PC-3 (cell line): ENCODE data around the gene SIPA1L3. TPM values are rescaled to one million over a fixed set of nuclear protein-coding genes. Genes with fewer than 3 reads are reported as not detected.
A peak's percentile ranks its signal among the peaks of the same experiment; 100 is the strongest.

ENCODE experiments used
- ATAC-seq: fragments of 200-7000 bp; cut with Tn5 transposase; 2 replicates; pipeline ENCODE4 v1.9.1; 2020; ENCODE audit warnings: mild to moderate bottlenecking, moderate library complexity
- BruUV-seq: library from RNA; stranded (reverse); fragments of 400-500 nt; replicated peaks from 2 replicates; lab custom pipeline; 2021; lab: Mats Ljungman, UMichigan
- CTCF ChIA-PET: fragments of 300-600 bp; sonication (Branson Sonifier 250); formaldehyde crosslinking; loops from one replicate; lab custom pipeline; 2022; ENCODE audit warnings: antibody characterized with exemption; lab: Charles Lee
- POLR2A ChIA-PET: fragments of 300-600 bp; sonication (Branson Sonifier 250); formaldehyde crosslinking; loops from one replicate; lab custom pipeline; 2022; ENCODE audit warnings: antibody characterized with exemption; ENCODE audit not compliant: unreplicated experiment; lab: Charles Lee
- DNase-seq: peaks from one replicate; pipeline ENCODE4 v3.0.0-alpha.2; 2015
- H2AFZ ChIP-seq: fragments of 300-600 bp; sonication (generic); 2 replicates; pipeline ENCODE4 v1.6.0; 2016; ENCODE audit warnings: antibody characterized with exemption, low read length
- H3F3A ChIP-seq: fragments of 300-600 bp; sonication (generic); one replicate; pipeline ENCODE4 v1.6.0; 2017; ENCODE audit warnings: antibody characterized with exemption, low read length, control low read depth, mild to moderate bottlenecking; ENCODE audit not compliant: unreplicated experiment
- H3K27ac ChIP-seq: fragments of 300-600 bp; sonication (generic); 2 replicates; pipeline ENCODE4 v1.5.1; 2016; ENCODE audit warnings: mild to moderate bottlenecking, low read length
- H3K27me3 ChIP-seq: fragments of 300-600 bp; sonication (generic); 2 replicates; pipeline ENCODE4 v1.6.1; 2016; ENCODE audit warnings: low read length, mixed read lengths
- H3K36me3 ChIP-seq: fragments of 300-600 bp; sonication (generic); 2 replicates; pipeline ENCODE4 v1.6.1; 2016; ENCODE audit warnings: low read depth, mixed run types, low read length, mixed read lengths
- H3K4me1 ChIP-seq: fragments of 300-600 bp; sonication (generic); 2 replicates; pipeline ENCODE4 v1.5.1; 2016; ENCODE audit warnings: low read length; ENCODE audit not compliant: insufficient read depth
- H3K4me2 ChIP-seq: fragments of 300-600 bp; sonication (generic); 2 replicates; pipeline ENCODE4 v1.6.0; 2016; ENCODE audit warnings: low read length
- H3K4me3 ChIP-seq: fragments of 300-600 bp; sonication (generic); 2 replicates; pipeline ENCODE4 v1.5.1; 2016; ENCODE audit warnings: mild to moderate bottlenecking, low read length, mixed read lengths
- H3K79me2 ChIP-seq: fragments of 300-600 bp; sonication (generic); 2 replicates; pipeline ENCODE4 v1.6.1; 2017; ENCODE audit warnings: low read length, mixed read lengths
- H3K9ac ChIP-seq: fragments of 300-600 bp; sonication (generic); 2 replicates; pipeline ENCODE4 v1.6.0; 2016; ENCODE audit warnings: mild to moderate bottlenecking, low read length
- H3K9me2 ChIP-seq: fragments of 300-600 bp; sonication (generic); replicated peaks from 2 replicates; pipeline ENCODE4 v1.6.1; 2016; ENCODE audit warnings: mixed run types, low read length, mixed read lengths
- H3K9me3 ChIP-seq: fragments of 300-600 bp; sonication (generic); 2 replicates; pipeline ENCODE4 v1.6.1; 2016; ENCODE audit warnings: low read length, mixed read lengths
- H4K20me1 ChIP-seq: fragments of 300-600 bp; sonication (generic); 2 replicates; pipeline ENCODE4 v1.6.1; 2016; ENCODE audit warnings: low read length, mixed read lengths
- EZH2 ChIP-seq: fragments of 300-600 bp; sonication (generic); IDR thresholded peaks from one replicate; pipeline ENCODE4 v1.6.1; 2017; ENCODE audit warnings: antibody characterized with exemption, mild to moderate bottlenecking, low read length; ENCODE audit not compliant: unreplicated experiment
- EZH2phosphoT487 ChIP-seq: fragments of 300-600 bp; sonication (generic); IDR thresholded peaks from 2 replicates; pipeline ENCODE4 v1.6.1; 2018; ENCODE audit warnings: mild to moderate bottlenecking, antibody characterized with exemption, low read length, borderline replicate concordance
- intact Hi-C: fragments of 100-400 bp; cut with micrococcal nuclease; formaldehyde crosslinking; loops from 2 replicates; pipeline ENCODE4 v1.9.0; 2023
- total RNA-seq: library from RNA; depleted of rRNA; stranded (reverse); fragments of >200 nt; gene quantifications from 2 replicates; pipeline ENCODE4 v1.2.3, GENCODE V29; 2014
- TF ChIP-seq, protein P1 (sequence below): fragments of 300-600 bp; sonication (generic); conservative IDR thresholded peaks from 2 replicates; pipeline ENCODE4 v1.5.1; 2017; ENCODE audit warnings: antibody characterized with exemption, low read depth, mild to moderate bottlenecking, low read length

SIPA1L3 gene
- total RNA-seq, 1 experiment from 2014 or later: 38.7 TPM

DNA sequence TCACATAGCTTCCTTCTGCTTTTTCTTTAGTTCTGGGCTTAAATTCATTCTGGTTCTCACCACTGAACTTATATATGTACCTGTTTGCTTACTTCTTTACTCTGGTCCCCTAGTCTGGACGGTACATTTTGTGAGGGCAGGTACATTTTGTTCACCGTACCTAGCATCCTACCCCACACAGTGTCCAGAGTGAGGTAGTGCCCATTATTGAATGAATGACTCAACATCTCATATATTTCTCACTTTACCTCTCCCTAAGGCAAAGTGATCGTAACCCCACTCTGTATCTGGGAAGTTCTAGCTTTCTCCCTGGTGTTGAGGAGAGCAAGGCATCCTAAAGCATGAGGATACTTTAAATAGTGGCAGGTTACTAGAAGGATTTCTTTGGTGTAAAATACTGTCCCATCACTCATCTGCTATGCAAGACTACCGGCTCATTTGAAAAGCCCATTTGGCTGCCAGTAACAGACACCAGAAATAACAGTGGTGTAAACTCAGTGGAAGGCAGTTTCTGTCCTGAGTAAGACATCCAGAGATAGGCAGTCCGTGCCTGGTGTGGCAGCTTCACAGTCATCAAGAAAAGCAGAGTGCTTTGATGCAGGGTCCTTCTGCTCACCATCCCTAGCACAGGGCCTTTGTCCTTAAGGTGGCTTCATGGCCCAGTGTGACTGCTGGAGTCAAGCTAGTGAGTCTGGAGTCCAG is 111.8 kb downstream of the SIPA1L3 start:
- no peaks in the 10 kb centered on the region for H3K9me2 ChIP-seq
- no peak for TF ChIP-seq EZH2
- TF ChIP-seq, protein P1, sequence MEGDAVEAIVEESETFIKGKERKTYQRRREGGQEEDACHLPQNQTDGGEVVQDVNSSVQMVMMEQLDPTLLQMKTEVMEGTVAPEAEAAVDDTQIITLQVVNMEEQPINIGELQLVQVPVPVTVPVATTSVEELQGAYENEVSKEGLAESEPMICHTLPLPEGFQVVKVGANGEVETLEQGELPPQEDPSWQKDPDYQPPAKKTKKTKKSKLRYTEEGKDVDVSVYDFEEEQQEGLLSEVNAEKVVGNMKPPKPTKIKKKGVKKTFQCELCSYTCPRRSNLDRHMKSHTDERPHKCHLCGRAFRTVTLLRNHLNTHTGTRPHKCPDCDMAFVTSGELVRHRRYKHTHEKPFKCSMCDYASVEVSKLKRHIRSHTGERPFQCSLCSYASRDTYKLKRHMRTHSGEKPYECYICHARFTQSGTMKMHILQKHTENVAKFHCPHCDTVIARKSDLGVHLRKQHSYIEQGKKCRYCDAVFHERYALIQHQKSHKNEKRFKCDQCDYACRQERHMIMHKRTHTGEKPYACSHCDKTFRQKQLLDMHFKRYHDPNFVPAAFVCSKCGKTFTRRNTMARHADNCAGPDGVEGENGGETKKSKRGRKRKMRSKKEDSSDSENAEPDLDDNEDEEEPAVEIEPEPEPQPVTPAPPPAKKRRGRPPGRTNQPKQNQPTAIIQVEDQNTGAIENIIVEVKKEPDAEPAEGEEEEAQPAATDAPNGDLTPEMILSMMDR: no peak
- TF ChIP-seq EZH2phosphoT487: no peak
- no peaks in the 10 kb centered on the region for H3F3A ChIP-seq
- H3K4me2 ChIP-seq: no peak overlapping the region
- intact Hi-C loops: no loop called here
- H4K20me1 ChIP-seq: no peaks in the 10 kb centered on the region
- CTCF ChIA-PET: no interaction called here
- H3K79me2 ChIP-seq: peaks cover 65% of the 10 kb centered on the region
- DNase-seq (peak; percentile 27), ATAC-seq (peak; percentile 54; the same call in 1 of the 2 replicates)
- POLR2A ChIA-PET: no interaction called here
- H3K36me3 ChIP-seq: no peaks in the 10 kb centered on the region
- no peaks in the 10 kb centered on the region for H3K9me3 ChIP-seq
- no peak overlapping the region for H2AFZ ChIP-seq
- no peak overlapping the region for H3K27ac ChIP-seq
- H3K4me3 ChIP-seq: no peak overlapping the region
- no TSS peak for BruUV-seq
- no peak overlapping the region for H3K9ac ChIP-seq
- peaks cover 13% of the 10 kb centered on the region for H3K4me1 ChIP-seq
- H3K27me3 ChIP-seq: no peaks in the 10 kb centered on the region

- no peaks in the 10 kb centered on the region for H3F3A ChIP-seq
- DNase-seq (no peak), ATAC-seq (no peak)
- TF ChIP-seq EZH2phosphoT487 (no peak), EZH2 (no peak)
- TF ChIP-seq, protein P1: no peak
- peaks cover 68% of the 10 kb centered on the region for H3K79me2 ChIP-seq
- H2AFZ ChIP-seq: no peak overlapping the region
- CTCF ChIA-PET: no interaction called here
- no peaks in the 10 kb centered on the region for H4K20me1 ChIP-seq
- POLR2A ChIA-PET: no interaction called here
- peaks cover 13% of the 10 kb centered on the region for H3K4me1 ChIP-seq
- no peak overlapping the region for H3K4me2 ChIP-seq
- no peak overlapping the region for H3K9ac ChIP-seq
- H3K27ac ChIP-seq: no peak overlapping the region
- no peak overlapping the region for H3K4me3 ChIP-seq
- H3K27me3 ChIP-seq: no peaks in the 10 kb centered on the region
- H3K9me3 ChIP-seq: no peaks in the 10 kb centered on the region
- no peaks in the 10 kb centered on the region for H3K36me3 ChIP-seq
- BruUV-seq: no TSS peak
- H3K9me2 ChIP-seq: no peaks in the 10 kb centered on the region
- intact Hi-C loops: no loop called here
Observed at GRCh38 chr19:38019396-38019724, 112.4 kb downstream of the SIPA1L3 start.

DNA sequence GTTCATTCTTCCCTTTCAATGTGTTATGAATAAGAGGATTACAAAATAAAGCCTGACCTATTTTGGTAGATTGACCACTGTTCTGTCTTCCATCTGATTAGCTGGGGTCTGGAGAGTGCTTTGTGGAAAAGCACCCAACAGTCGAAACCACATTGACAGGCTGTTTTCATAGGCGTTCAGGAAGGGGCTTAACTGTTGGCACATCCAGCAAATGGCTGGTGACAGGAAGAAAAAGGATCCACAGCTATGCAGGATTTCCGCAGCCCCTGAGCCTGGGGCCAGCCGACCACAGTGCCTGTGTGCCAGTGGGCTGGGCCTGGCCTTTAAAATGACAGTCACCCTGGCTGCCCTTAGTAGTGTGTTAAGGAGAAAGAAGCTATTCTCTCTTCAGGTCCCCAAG is 113.3 kb downstream of the SIPA1L3 start:
- no peak overlapping the region for H3K4me3 ChIP-seq
- ATAC-seq (no peak), DNase-seq (no peak)
- POLR2A ChIA-PET: no interaction called here
- no TSS peak for BruUV-seq
- intact Hi-C loops: no loop called here
- no peaks in the 10 kb centered on the region for H3K36me3 ChIP-seq
- H3F3A ChIP-seq: no peaks in the 10 kb centered on the region
- H3K79me2 ChIP-seq: peaks cover 76% of the 10 kb centered on the region
- TF ChIP-seq EZH2phosphoT487: no peak
- TF ChIP-seq EZH2: no peak
- TF ChIP-seq, protein P1: no peak
- CTCF ChIA-PET: no interaction called here
- no peaks in the 10 kb centered on the region for H4K20me1 ChIP-seq
- no peaks in the 10 kb centered on the region for H3K9me3 ChIP-seq
- H2AFZ ChIP-seq: no peak overlapping the region
- peaks cover 8% of the 10 kb centered on the region for H3K4me1 ChIP-seq
- H3K9ac ChIP-seq: no peak overlapping the region
- H3K4me2 ChIP-seq: no peak overlapping the region
- H3K9me2 ChIP-seq: no peaks in the 10 kb centered on the region
- no peak overlapping the region for H3K27ac ChIP-seq
- no peaks in the 10 kb centered on the region for H3K27me3 ChIP-seq
